HG02623 (cell line): ENCODE results near the gene CACNA1B.
"Not testable (repeated sequence)": the region's sequence is repeated elsewhere in the genome, so short reads cannot be mapped to it uniquely, and the experiment has no call there.

Source experiments
- ATAC-seq: cut with Tn5 transposase; IDR thresholded peaks from one replicate; pipeline ENCODE4 v1.9.1; 2021; ENCODE audit warnings: moderate library complexity; ENCODE audit not compliant: unreplicated experiment

Gene CACNA1B

DNA sequence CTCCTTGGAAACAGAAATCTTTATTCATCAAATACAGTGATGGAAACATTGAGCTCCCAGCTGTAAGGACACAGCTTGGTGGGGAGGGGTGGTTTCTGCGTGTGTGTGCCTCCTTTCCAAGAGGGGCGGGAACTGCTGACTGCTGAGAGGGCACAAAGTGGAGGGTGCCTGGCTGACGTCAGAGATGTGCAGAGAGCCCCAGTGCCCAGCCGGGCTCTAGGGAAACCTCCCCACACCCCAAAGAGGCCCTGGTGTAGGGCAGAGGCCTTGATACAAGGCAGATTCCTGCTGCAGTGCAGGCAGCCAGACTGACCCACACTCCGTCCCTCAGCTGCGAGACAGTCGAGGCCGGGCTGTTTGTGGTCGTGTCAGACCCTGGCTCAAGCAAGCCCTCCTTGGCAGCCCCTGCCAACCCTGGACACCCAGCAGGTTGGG is 191.0 kb downstream of the CACNA1B start:
- no peak for ATAC-seq

DNA sequence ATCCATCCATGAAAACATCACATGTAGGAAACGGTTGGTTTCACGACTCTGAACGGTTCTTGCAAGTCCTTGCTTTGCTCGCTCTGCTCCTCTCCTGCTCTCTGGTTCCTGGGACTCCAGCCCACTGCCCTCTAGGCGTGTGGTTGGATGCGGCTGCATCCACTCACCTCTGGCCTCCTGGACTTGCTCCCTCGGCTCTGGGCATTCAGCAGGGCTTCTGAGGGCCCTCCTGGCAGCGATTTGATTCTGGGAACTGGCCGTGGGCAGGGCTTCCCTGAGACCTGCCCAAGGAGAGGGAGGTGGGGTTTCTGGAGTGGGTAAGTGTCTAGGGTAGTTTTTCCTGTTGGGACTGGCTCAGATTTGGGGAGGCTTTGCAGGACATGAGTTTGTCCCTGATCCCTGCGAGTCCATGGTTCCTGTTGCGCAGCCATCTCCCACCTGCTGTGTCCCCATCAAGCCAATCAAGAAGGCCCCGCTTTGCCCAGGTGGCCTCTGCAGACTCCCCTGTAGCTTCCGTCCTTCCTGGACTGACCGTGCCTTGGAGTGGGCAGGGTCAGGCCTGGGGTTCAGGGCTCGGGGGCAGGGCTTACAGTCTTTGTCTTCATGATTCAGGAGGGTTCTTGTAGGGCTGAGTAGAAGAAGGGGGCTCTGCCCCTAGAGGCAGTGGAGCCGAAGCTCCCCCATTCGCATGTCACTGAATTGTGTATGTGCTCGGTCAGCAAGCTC is 192.3 kb downstream of the CACNA1B start:
- ATAC-seq: no peak

DNA sequence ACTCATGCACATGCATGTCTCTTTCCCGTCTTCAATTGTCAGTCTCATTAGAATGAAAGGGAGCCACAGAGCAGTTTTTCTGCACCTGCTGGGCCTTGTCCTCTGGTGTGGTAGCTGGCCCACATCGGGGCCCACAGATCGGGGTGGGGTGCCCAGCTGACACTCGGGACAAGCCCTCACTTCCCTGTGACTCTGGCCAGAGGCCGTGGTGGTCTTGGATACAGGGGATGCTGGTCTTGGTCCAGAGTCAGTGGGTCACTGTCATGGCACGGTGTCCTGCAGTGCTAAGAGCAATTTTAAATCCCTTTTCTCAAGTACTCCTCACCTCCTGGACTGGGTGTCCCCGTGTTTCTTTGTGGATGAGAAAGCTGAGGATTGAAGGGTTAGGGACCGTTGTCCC is 193.2 kb downstream of the CACNA1B start:
- no peak for ATAC-seq

GRCh38 chr9:138071292-138071691 is 193.7 kb downstream of the CACNA1B start:
- ATAC-seq: no peak

GRCh38 chr9:138071731-138072130 is 194.1 kb downstream of the CACNA1B start:
- ATAC-seq: no peak

- no peak for ATAC-seq
These were observed 194.7 kb downstream of the CACNA1B start for GRCh38 chr9:138072161-138072842.

GRCh38 chr9:138072897-138073296 is 195.3 kb downstream of the CACNA1B start:
- ATAC-seq: no peak

GRCh38 chr9:138073408-138073807 is 195.8 kb downstream of the CACNA1B start:
- ATAC-seq: no peak

- no peak for ATAC-seq
These were observed 196.2 kb downstream of the CACNA1B start for GRCh38 chr9:138073808-138074207.

- no peak for ATAC-seq
These were observed 196.9 kb downstream of the CACNA1B start for GRCh38 chr9:138074516-138074915.

GRCh38 chr9:138075496-138075895 is 197.9 kb downstream of the CACNA1B start:
- ATAC-seq: no peak

- no peak for ATAC-seq
These were observed 198.5 kb downstream of the CACNA1B start for GRCh38 chr9:138075961-138076649.

DNA sequence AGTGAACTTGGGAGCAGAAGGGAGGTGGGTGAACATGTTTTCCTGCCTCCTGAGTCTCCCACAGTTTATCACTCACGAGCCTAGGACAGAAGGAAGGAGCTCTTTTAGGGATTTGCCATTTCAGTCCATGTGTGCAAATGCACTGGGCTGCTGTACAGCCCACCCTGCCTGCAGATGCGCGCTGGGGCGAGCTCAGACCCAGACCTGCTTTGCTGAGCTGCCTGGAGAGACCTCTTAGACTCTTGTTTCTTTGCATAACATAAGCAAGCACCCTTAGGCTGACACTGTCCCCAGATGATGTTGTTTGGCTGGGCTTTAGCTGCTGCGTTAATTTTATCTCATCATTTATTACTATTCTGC is 199.0 kb downstream of the CACNA1B start:
- ATAC-seq: no peak

- no peak for ATAC-seq
These were observed 199.5 kb downstream of the CACNA1B start for GRCh38 chr9:138077126-138077525.

DNA sequence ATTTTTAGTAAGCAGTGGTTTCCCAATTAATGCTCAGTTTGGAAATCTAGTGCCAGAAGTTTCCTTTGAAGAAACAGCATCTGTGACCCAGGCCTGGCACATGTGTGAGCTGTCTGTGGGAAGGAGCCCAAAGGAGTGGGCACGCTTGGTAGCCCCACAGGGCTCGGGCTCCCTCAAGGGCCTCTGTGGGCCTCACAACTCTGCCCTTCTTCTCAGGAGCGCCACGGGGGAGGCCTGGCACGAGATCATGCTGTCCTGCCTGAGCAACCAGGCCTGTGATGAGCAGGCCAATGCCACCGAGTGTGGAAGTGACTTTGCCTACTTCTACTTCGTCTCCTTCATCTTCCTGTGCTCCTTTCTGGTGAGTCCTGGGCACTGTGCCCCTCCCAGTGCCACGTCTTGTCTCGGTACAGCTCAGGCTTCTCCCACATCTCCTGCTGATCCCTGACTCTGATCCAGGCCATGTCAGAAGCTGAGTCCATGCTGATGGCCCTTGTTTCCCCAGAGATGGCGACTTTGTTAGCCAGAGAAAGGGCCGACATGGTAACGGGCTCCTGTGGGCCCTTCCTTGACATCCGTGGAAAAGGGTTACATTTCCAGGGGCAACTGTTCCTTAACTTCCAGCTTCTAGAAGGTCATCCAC is 200.4 kb downstream of the CACNA1B start:
- ATAC-seq: no peak

- ATAC-seq: no peak
These were observed 201.3 kb downstream of the CACNA1B start for GRCh38 chr9:138078846-138079245.

DNA sequence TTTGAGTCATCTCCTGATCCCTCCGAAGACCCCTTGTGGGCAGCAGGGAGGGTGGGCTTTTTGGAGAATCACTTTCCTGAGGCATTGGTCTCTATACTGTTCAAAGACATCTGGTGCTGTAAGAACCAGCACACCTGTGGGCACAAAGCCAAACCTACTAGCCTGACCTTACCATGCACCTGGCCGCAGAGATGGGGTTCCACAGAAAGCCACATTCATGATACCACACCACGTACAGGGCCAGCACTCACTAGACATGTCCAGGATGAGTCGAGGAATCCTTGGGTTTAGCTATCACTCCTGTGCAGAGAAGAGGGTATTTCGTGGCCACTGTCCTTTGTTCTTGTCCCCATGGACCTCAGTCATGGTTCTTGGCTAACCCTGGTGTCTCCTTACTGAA is 203.4 kb downstream of the CACNA1B start:
- ATAC-seq: no peak

GRCh38 chr9:138082918-138083636 is 205.5 kb downstream of the CACNA1B start:
- no peak for ATAC-seq

GRCh38 chr9:138083873-138084272 is 206.3 kb downstream of the CACNA1B start:
- no peak for ATAC-seq

- ATAC-seq: no peak
These were observed 208.0 kb downstream of the CACNA1B start for GRCh38 chr9:138085568-138085967.

GRCh38 chr9:138092057-138092456 is 214.5 kb downstream of the CACNA1B start:
- not testable (repeated sequence) for ATAC-seq
